Breast epithelium (tissue), 3 donors: ENCODE measurements around the gene ALDH18A1.

Experiments
- CTCF ChIP-seq, 3 donors: fragments of 450-650 bp; IDR thresholded peaks; one replicate each; pipeline ENCODE4 v1.5.1; 2016 to 2017; ENCODE audit warnings: antibody characterized with exemption in 3 of 3, mild to moderate bottlenecking in 3 of 3, moderate library complexity in 3 of 3
- POLR2A ChIP-seq: fragments of 450-650 bp; IDR thresholded peaks from one replicate; pipeline ENCODE4 v1.6.1; 2016; ENCODE audit warnings: antibody characterized with exemption, mild to moderate bottlenecking, moderate library complexity

DNA sequence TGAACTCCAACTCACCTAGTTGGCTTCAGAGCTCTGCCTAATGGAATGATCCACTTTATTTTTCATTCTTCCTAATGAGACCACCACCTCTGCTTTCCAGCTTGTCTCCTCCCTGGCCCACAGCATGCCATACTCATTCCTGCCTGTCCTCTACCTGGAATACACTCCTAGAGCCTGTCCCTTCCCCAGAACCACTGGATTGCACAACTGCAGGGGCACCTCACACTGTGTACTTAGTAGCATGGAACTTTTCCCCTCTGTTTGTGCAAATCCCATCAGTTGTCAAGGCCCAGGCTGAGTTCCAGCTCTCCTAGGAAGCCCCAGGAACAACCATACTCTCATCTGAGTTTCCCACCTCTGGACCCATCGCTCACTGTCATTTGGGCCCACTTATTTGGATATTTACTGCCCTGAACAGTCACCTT, 15.6 kb downstream of the ALDH18A1 start:
- TF ChIP-seq CTCF (IDR thresholded peaks at IDR 0.05): no peak
- TF ChIP-seq POLR2A: no peak
